ENCODE results near the gene ABCG4. TPM values are rescaled to one million over a fixed set of nuclear protein-coding genes. Genes with fewer than 3 reads are reported as not detected.

Gene ABCG4
- total RNA-seq, 4 donors from 2014 or later = under 0.01 to 0.30 TPM; not detected in 2

DNA sequence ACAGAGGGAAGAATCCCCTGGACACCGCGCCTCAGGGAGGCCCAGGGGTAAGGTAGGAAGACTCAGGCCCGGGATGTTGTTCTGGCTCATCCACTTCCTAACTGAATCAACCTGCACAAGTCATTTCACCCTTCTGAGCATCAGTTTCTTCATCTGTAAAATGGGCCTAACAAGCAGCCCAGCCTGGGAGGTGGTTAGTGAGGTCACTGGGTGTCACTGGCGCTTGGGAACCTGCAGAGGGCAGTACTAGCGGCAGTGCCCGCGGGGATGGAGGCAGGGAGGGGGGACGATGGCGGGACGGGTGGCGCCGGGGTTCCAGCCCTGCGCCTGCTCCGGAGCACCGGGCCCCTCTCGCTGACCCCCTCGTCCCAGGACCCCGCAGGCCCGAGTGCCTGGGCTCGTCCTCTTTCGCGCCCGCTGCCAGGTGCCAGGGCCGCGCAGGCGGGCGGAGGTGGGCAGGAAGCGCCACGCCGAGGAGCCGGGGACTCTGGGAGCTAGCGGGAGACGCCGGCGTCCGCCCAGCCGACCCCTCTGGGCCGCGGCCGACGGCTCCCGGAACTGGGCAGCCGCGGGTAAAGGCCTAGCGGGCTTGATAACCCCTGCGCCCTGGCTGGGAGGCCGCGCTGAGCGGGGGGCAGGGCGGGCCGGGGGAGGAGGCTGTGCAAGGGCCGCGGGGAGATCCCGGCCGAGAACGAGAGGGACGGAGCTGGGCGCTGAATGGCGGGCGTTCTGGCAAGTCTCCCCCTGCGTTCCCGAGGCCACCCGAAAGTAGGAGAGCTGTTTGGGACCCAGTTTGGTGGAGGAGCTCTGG lies 19.8 kb downstream of the ABCG4 start, which contains the start of gene NLRX1:
Gene NLRX1 (plus strand): TSS at position 255 of the 811 bp plus-strand sequence. CDS start 2,679 bp downstream, outside the sequence.
- Histone ChIP-seq H3K4me3 (peak within 1 kb of the TSS; percentile 61 to 99 (median 70)), H3K9me3 (no peaks in the 10 kb centered on the region), H3K27me3 (no peaks in the 10 kb centered on the region), H3K36me3 (peaks cover 0 to 21% (median 0%) of the 10 kb centered on the region in 3 donors), H3K27ac (peak within 1 kb of the TSS; percentile 73 to 95 (median 91)), H3K4me1 (peaks cover 0 to 20% (median 2%) of the 10 kb centered on the region in 4 donors)
- DNase-seq (ENCODE audit: low spot score in 2 of 2) = peak; percentile 58 to 71
- WGBS, 2 donors = 5 to 9% methylated on average over 25 to 58 of the region's 63 CpGs
- TF ChIP-seq POLR2A (IDR thresholded peaks at IDR 0.05) (peak in 1 of 2 donors; percentile 67), EP300 (IDR thresholded peaks at IDR 0.05) (peak in 1 of 2 donors; percentile 66)
- TF ChIP-seq, protein P1, sequence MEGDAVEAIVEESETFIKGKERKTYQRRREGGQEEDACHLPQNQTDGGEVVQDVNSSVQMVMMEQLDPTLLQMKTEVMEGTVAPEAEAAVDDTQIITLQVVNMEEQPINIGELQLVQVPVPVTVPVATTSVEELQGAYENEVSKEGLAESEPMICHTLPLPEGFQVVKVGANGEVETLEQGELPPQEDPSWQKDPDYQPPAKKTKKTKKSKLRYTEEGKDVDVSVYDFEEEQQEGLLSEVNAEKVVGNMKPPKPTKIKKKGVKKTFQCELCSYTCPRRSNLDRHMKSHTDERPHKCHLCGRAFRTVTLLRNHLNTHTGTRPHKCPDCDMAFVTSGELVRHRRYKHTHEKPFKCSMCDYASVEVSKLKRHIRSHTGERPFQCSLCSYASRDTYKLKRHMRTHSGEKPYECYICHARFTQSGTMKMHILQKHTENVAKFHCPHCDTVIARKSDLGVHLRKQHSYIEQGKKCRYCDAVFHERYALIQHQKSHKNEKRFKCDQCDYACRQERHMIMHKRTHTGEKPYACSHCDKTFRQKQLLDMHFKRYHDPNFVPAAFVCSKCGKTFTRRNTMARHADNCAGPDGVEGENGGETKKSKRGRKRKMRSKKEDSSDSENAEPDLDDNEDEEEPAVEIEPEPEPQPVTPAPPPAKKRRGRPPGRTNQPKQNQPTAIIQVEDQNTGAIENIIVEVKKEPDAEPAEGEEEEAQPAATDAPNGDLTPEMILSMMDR (IDR thresholded peaks at IDR 0.05) = peak; percentile 91 to 93 (median 92)

DNA sequence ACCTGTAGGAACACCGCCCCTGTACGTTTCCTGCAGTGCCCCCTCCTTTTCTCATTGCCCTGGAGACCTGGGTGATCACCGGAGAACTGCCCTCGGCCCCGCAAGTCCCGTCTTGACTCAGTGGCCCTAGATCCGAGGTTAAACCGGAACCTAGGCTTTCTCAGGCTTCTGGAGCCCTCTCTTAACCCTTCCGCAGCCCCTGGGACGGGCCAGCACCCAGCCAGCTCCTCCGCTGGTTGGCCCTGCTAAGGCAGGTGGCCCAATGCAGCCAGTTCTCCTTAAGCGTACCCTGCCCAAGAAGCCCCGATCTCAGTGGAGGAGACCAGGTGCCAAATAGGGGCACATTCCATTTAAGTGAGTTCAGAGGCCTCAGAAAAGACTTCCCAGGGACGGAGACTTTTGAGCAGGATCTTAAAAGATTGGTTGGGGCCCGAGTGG lies 20.4 kb downstream of the ABCG4 start:
- TF ChIP-seq EP300 (IDR thresholded peaks at IDR 0.05) = no peak
- TF ChIP-seq POLR2A (IDR thresholded peaks at IDR 0.05) = no peak
- TF ChIP-seq, protein P1 (IDR thresholded peaks at IDR 0.05) = no peak
- Histone ChIP-seq H3K4me1 (peaks cover 0 to 20% (median 2%) of the 10 kb centered on the region in 4 donors), H3K9me3 (no peaks in the 10 kb centered on the region), H3K27me3 (no peaks in the 10 kb centered on the region), H3K27ac (peak overlapping the region; percentile 73 to 95 (median 91)), H3K4me3 (peak overlapping the region; percentile 61 to 99 (median 70)), H3K36me3 (peaks cover 0 to 28% (median 0%) of the 10 kb centered on the region in 3 donors)
- WGBS, 2 donors = 17 to 22% methylated on average over 14 to 15 of the region's 15 CpGs
- no peak for DNase-seq (ENCODE audit: low spot score in 2 of 2)

DNA sequence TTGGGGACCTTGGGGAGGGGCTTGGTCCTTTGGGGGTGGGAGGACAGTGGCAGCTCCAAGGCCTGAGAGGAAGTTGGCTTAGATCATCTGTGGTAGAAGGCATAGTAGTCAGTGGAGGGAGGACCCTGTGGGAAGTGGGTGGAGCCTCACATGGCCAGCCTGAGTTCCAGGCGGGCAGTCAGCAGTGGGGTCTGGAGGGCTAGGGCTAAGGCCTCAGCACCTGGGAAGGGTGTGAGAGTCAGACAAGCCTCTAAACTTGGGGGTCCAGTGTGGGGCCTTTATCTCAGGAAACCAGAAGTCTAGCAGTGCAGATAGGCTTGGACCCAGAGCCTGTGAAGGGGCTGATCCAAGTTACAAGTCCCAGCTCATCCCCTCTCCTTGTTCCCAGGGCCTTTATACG lies 23.7 kb downstream of the ABCG4 start:
- DNase-seq (ENCODE audit: low spot score in 2 of 2) = no peak
- Histone ChIP-seq H3K36me3 (peaks cover 0 to 58% (median 0%) of the 10 kb centered on the region in 3 donors), H3K4me1 (peaks cover 0 to 20% (median 2%) of the 10 kb centered on the region in 4 donors), H3K27ac (no peak overlapping the region), H3K27me3 (no peaks in the 10 kb centered on the region), H3K9me3 (no peaks in the 10 kb centered on the region), H3K4me3 (no peak overlapping the region)
- TF ChIP-seq POLR2A (IDR thresholded peaks at IDR 0.05) (no peak), EP300 (IDR thresholded peaks at IDR 0.05) (no peak)
- TF ChIP-seq, protein P1 (IDR thresholded peaks at IDR 0.05) = no peak
- 66% methylated on average over 2 of the region's 2 CpGs for WGBS, 2 donors

DNA sequence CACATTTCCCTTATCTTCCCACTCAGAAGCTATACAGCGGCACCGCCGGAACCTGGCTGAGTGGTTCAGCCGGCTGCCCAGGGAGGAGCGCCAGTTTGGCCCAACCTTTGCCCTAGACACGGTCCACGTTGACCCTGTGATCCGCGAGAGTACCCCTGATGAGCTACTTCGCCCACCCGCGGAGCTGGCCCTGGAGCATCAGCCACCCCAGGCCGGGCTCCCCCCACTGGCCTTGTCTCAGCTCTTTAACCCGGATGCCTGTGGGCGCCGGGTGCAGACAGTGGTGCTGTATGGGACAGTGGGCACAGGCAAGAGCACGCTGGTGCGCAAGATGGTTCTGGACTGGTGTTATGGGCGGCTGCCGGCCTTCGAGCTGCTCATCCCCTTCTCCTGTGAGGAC lies 24.6 kb downstream of the ABCG4 start:
- Histone ChIP-seq H3K4me1 (peaks cover 0 to 17% (median 2%) of the 10 kb centered on the region in 4 donors), H3K27me3 (no peaks in the 10 kb centered on the region), H3K36me3 (peaks cover 0 to 66% (median 0%) of the 10 kb centered on the region in 3 donors), H3K9me3 (no peaks in the 10 kb centered on the region), H3K4me3 (no peak overlapping the region), H3K27ac (no peak overlapping the region)
- WGBS, 2 donors = 89% methylated on average over 13 to 15 of the region's 21 CpGs
- DNase-seq (ENCODE audit: low spot score in 2 of 2) = no peak
- TF ChIP-seq, protein P1 (IDR thresholded peaks at IDR 0.05) = no peak
- TF ChIP-seq EP300 (IDR thresholded peaks at IDR 0.05) (no peak), POLR2A (IDR thresholded peaks at IDR 0.05) (no peak)
